ENCODE results near the gene LGALS3BP.

The LGALS3BP gene

DNA sequence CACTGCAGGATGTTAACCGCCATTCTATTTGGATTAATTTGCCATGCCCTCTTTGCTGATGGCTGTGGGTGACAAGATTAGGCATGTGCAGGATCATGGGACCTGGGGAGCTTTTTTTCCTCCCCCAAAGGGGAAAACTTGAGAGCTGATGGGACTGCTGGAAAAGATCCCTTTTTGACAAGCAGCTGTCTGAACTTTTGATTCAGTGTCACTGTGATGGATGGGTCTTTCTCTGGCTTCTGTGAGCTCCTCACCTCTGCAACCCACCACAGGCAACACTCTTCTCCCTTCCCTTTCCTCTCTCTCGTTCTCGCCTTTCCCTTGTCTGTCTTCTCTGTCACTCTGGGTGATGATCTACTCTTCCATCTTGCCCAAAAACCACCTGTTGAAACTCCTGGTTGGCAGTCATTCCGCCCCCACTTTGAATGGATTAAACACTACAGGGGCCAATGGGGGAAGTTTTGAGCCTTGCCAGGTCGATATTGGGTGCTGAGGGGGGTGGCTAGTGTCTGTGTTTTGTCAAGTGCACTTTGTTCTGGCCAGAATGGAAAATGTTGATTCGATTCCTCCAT, 32.9 kb upstream of the LGALS3BP start:
- ATAC-seq: no peak

DNA sequence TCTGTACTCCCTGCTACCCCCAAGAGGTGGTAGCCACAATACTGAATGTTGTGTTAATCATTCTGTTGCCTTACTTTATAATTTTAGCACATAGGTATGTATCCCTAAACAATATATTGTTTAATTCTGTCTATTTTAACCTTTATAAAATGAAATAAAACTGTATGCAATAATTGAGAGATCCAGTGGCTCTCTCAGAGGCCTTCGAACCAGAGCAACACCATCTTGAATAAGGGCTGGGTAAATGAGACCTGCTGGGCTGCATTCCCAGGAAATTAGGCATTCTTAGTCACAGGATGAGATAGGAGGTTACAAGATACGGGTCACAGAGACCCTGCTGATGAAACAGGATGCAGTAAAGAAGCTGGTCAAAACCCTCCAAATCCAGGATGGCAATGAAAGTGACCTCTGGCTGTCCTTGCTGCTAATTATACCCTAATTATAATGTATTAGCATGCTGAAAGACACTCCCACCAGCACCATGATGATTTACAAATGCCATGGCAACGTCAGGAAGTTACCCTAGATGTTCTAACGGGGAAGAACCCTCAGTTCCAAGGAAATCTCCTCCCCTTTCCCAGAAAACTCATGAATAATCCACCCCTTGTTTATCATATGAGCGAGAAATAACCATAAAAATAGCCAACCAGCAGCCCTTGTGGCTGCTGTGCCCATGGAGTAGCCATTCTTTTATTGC, 31.9 kb upstream of the LGALS3BP start:
- no peak for ATAC-seq

DNA sequence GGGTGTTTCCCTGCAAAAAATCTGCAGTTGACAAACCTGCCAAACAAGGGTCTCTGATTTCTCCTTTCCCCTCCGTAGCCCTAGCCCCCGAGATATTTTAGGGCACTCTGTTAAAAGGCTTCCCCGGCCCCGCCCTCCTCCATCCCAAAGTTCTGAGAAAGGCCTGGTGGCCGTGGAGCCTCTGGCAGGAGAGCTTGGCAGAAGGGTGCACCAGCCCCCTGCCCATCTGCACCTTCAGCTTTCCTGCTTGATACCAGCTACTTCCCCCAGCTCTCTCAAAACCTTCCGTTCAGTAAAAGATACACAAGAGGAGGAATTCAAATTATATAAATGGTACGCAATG, 30.6 kb upstream of the LGALS3BP start:
- no peak for ATAC-seq

DNA sequence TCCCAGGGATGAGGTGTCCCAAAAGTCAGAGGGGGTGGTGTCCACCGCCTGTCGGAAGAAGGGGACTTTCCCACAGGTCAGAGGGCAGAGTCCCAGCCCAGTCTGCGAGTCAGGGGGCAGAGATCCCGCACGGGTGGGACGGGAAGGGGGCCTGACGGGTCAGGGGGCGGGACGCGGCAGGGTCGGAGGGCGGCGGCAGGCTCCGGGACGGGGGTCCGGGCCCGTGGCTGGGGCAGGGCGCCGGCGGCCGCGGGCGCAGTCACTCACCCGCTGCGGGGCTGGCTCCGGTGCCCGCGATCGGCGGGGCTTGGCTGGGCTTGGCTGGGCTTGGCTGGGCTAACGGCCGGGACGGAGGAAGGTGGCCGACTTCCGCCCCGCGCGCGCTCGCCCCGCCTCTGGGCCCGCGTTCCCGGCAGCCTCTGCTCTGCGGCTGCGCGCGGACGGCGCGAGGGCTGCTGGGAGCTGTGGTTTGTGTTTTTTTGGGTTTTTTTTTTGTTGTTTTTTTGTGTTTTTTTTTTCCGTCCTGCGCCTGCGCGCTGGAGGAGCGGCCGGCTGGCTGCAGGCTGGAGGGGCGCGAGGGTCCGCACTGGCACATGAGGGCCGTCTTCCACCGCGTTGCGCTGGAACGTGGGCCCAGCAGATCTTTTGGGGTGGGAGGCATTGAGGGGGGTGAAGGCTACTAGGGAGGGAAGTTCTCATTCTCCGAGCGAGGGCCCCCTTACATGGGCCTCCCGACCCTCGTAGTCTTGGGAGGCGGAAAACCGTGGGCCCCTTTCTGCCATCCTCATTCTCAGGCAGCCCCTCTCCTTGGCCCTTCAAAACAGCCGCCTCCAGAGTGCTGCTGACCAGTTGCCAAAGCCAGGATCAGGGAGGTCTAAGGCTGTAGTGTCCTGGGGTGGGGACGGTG, 29.9 kb upstream of the LGALS3BP start, which contains the start of gene CANT1:
CANT1 (minus strand) TSS at position 368 of the 907 bp plus-strand sequence. CDS start 12,142 bp downstream, outside the sequence.
- peak; percentile 96 for ATAC-seq

DNA sequence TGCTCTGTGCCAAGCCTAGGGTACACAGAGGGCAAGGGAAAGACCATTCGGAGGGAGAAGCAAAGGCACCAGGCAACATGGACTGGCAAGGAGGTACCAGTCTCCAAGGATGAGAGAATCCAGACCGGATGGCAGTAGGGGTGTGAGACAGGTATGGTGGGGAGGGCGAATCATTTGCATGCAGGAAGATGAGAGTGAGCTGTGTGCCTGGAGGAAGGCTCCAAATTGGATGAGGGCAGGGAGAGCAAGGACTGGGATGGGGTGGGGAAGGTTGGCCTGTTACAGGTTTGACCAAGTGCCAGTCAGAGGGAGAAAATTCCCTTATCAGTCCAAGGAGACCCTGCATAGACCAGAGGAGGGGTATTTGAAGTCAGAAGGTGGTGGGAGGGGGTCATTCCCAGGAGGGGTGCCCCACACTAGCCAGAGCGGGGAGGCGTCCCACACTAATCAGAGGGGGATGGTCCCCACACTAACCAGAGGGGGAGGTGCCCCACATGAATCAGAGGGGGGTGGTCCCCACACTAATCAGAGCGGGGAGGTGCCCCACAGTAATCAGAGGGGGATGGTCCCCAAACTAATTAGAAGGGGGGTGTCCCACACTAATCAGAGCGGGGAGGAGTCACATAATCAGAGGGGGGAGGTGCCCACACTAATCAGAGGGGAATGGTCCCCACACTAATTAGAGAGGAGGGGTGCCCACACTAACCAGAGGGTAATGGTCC, 29.1 kb upstream of the LGALS3BP start:
- peak; percentile 6 to 13 for ATAC-seq

DNA sequence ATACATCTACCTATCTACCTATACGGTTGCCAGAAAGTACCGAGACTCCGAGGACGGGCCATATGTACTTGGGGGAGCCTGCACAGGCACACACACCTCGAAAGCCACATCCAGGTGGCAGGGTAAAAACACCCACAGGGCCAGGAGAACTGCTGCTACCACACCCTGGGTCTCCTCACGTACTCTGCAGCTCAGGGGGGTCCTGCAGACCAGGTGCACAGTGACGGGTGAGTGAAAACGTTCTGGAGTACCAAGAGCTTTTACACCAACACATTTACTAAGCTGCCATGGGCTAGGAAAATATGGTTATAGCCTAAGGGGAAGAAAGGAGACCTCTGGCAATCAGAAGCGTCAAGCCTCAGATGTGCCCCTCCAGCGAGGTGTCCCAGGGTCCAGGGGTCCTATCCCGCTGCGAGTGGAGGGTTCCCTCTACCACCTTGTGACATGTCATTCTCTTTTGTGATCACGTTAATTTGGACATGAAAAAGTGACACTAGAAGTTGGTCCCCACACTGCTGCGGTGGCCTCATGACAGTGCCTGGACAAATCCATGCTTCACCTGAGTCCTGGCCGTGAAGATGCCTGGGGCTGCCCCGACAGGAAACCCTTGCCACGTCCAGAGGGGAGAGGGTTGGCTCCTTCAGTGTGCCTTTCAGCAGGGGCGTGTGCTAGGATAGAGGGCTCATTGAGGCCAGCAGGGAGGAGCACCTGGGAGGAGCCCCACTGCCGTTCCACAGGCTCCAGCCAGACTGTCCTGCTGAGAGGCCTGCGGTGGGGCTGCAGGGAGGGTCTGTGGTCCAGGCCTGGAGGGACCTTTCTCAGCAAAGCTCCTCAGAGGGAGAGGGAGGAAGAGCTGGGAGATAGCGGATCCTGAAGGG, 28.0 kb upstream of the LGALS3BP start:
- no peak for ATAC-seq

DNA sequence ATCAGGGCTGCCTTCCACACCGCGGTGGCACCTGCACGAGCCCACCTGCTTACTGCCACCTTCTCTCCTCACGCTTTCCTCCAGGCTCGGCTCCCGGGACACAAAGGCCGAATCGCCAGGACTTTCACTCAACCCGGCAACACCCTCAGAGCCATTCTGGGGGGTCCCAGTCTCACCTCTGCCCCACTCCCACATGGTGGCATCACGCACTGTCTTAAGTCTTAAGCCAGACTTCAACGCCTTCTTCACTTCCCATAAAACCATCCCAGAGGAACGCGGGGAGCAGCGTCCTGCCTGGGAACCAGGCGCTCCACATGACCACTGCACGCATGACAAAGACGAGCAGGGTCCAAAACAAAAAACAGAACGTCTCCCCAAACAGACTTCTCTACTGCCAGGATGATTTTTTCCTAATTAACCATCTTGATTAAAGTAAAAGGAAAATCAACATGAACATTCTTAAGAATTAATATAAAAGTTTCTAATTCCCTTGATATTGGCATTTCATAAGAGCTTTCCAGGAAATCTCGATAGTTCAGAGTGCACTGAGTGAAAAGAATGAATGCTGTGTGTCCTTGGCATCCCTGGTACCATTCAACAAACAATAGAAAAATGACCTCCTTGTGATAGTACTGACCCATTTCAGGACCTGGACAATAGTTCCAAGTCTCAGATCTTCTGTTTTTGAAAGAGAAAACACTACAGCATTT, 27.2 kb upstream of the LGALS3BP start:
- ATAC-seq: no peak

DNA sequence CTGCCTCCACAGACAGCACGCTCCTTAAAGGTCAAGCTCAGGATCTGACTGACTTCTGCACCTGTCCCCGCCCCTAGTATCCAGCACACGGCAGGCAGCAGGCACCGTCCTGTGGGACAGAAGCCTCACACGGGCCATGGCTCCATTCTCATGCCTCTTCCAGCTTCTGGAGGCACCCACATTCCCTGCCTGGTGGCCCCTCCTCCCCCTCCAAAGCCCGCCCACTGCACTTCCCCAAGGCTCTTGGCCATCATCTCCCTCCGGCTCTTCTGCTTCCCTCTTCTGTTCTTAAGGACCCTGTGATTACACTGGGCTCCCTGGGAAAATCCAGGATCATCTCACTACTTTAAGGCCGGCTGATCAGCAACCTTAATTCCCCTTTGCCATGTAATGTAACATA, 26.3 kb upstream of the LGALS3BP start:
- ATAC-seq: no peak

DNA sequence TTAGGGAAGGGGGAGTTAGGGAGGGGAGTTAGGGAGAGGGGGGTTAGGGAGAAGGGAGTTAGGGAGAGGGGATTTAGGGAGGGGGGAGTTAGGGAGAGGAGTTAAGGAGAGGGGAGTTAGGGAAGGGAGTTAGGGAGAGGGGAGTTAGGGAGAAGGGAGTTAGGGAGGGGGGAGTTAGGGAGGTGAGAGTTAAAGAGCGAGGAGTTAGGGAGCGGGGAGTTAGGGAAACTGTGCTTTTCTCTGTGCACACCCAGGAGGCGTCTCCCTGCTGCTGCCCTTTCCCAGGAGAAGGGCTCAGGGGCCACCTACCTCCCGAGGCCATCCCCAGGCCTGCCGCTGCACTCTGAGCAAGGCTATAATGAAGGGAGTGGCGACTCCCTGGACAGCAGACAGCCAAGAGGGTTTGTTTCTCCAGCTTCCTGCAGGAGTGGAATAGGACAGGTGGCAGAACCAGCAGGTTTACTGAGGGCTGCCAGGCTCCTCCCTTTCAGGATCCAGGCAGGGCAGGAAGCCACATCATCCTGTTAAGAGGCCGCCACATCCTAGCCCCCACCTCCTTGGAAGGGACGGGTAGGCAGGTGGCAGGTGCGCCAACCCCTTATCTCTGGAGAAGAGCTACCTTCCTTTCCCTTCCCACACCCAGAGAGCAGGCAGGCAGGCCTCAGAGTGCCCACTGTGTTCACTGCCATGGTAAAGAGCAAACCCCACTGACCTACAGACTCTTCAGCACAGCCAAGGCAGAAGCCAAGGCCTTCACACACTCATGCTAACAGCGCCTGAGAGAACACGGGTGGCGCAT, 25.5 kb upstream of the LGALS3BP start:
- no peak for ATAC-seq

DNA sequence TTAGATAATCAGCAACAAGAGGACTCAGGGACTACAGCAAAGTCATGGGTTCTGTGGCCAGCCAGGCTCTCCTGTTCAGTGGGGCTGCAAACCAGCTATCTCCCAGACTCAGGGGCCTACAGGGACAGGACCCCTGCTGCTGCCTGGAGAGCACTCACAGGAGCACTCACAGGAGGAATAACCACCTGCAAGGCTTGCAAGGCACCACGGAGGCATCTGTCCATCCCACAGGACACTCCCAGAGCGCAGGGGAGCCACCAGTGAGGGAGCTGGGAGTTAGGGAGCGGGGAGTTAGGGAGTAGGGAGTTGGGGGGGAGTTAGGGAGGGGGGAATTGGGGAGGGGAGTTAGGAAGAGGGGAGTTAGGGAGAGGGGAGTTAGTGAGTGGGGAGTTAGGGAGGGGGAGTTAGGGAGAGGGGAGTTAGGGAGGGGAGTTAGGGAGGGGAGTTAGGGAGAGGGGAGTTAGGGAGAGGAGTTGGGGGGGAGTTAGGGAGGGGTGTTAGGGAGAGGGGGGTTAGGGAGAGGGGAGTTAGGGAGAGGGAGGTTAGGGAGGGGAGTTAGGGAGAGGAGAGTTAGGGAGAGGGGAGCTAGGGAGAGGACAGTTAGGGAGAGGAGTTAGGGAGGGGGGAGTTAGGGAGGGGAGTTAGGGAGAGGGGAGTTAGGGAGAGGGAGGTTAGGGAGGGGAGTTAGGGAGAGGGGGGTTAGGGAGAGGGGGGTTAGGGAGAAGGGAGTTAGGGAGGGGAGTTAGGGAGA, 24.1 kb upstream of the LGALS3BP start:
- no peak for ATAC-seq

DNA sequence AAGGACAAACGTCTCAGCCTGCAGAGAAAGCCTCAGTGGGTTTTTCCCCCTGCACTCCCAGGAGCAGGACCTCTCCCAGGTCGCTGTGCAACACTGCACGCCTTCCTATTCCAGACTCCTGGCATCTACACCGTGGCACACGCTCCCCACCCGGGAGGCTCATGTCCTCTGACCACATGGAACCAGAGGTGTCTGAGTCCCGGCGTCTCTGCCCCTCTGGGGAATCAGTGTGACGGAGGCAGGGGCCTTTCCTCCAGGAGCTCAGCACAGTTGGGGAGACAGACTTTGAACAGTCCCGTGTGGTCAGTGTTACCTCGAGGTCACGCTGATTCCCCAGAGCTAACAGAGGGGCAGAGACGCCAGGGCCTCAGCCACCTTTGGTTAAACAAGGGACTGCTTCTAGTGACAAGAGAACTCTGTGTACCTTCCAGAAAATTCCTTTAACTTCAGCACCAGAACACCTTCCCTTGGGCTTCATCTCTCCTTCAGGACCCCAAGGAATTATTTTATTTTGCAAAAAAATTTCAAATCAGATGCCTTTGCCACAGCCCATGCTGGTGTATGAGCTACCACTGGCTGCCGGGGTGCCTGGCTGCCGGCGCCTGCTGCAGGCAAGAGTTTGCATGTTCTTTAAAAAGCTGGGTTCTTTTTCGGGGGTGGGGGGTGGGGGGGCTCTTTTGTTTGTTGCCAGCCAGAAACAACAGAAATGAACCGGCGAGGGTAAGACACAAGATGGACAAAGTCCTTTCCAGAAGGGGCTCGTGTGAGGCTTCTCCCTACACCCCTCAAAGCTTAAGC, 23.3 kb upstream of the LGALS3BP start:
- ATAC-seq: no peak

DNA sequence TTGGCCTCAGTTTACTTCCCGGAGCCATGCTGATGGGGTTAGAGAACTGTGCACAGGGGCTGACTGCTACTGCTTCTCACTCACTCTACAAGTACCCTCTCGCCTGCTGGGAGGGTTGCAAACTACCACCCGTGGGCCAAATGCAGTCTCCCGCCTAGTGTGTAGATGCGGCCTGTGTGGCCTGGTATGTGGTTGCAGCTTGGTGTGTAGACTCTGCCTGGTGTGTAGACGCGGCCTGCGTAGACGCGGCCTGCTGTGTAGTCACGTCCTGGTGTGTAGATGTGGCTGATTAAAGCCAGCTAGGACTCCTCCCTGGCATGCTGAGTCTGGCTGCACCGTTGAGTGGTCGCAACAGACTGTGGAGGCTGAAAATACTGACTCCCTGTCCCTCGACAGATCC, 22.6 kb upstream of the LGALS3BP start:
- no peak for ATAC-seq

DNA sequence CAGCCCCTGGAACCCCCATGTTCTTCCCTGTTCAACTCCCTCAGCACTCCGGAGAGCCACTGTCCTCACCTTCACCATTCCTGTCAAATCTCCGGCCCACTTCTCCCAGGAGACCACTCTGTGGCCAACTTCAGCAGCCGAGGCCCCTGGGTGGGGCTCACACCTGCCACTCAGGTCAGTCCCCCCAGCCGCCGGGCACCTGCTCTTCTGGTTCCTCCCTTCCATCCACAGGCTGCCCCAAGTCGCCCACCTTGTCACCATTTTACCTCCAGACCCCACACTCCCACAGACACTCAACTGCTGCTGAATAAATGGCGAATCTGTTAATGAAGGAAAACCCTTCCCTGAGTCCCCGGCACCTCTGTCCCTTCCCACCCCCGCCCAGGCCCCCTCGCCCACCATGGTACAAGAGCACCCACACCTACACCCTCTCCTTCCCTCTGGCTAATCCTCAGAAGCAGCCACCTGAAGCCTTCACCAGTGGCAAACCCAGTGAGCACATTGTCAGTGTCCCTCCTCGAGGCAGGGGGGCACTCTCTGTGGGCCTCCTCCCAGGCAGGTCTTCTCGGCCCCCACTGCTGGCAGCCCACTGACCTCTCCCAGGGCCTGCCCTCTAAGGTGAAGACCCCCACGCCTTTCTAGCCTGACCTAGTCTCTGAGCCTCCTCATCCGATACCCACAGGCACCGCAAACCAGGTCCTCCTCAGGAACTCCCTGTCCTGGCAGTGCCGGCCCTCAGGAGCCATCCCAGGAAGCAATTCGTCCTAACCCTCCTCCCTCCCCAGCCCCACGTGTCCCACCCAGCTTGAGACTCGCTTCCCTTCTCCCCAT, 21.7 kb upstream of the LGALS3BP start:
- no peak for ATAC-seq

DNA sequence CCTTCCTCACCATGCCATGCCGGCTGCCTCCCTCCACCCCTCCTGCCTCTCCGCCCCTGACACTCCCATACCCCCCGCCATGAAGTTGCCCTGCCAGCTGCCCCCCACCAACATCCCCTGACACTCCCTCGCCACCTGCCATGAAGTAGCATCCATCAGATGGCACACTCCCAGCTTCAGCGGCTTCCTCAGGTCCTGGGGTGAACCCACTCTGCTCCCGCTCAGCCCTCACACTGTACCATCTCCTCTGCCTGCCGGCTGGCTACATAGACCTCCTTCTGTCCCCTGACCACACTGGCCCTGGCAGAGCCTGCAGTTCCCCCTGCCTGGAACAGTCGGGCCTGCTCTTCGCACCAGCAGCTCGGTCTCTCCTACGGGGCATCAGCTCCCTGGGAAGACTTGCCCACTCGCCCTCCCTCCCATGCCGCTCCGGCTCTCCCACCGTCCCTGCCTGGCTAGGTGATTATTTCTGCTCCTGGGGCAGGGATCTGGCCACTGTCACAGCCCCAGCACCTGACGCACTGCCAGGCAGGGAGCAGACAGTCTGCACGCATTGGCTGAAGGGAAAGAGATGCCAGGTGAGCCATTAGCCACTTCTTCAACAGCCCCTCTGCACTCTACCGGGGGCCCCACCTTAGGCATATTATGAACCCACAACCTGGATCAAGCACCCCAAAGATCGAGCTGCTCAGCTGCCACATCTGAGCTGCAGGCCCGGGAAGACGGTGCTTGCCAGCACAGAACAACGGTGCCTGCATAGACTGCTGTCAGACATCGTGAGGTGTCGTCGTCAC, 20.9 kb upstream of the LGALS3BP start:
- no peak for ATAC-seq

DNA sequence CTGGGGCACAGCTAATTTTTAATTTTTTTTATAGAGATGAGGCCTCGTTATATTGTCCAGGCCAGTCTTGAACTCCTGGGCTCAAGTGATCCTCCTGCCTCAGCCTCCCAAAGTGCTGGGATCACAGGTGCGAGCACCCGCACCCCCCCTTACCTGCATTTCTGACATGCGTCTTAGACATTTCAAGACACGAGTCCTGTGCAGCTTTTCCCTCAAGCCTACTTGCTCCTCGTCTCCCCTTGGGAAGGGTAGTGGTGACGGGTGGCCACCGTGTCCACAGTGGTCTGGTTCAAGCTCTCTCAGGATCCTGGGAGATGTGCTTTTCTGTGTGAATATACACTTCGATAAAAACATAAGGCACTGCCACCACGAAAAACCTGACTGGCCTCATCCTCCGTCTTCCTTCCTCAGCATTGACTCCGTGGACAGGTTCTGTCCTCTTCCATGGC, 20.2 kb upstream of the LGALS3BP start:
- ATAC-seq: no peak

DNA sequence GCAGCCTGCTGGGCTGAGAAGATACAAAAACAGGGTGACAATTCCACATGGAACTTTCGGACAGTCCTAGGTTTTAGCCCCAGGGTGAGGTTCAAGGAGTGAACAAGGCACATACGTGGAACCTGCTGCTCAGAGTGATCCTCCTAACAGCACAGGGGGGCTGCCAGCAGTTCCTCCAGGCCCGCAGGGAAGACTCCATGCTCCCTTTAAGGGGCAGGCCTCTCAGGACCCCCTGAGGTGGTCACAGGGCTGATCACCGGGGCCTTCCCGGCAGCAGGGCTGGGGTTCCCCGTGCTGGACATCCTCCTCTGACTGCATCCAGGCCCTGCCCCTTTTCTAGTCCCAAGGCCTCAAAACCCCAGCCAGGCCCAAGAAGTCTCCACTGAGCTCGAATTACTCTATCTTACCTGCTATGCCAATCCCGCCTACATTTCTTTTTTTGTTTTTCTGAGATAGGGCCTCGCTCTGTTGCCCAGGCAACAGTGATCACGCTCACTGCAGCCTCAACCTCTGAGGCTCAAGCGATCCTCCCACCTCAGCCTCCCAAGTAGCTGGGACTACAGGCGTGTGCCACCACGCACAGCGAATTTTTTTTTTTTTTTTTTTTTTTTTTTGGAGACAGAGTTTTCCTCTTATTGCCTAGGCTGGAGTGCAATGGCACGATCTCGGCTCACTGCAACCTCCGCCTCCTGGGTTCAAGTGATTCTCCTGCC, 19.5 kb upstream of the LGALS3BP start:
- ATAC-seq: no peak
